ENCODE measurements around the gene MAP2K7.

The MAP2K7 gene

GRCh38 chr19:7888145-7888825 lies 15.4 kb upstream of the MAP2K7 start, which contains the start of gene LRRC8E (continued):
- TF ChIP-seq ZNF292 (tag by site-specific recombination; IDR thresholded peaks at IDR 0.05; ENCODE audit: borderline replicate concordance, low read depth) (no peak), ZNF514 (tag by site-specific recombination; IDR thresholded peaks at IDR 0.05) (no peak), GLIS2 (tag by site-specific recombination; IDR thresholded peaks at IDR 0.05) (peak; percentile 90), ZBTB21 (tag by site-specific recombination; IDR thresholded peaks at IDR 0.05) (no peak), IKZF3 (tag by site-specific recombination; IDR thresholded peaks at IDR 0.05) (0 out of 2 replicates have a peak, but pooled peaks have one; percentile 69), SP7 (tag by site-specific recombination; IDR thresholded peaks at IDR 0.05) (peak; percentile 73; the same call in 1 of the 2 replicates), ATF2 (tag by site-specific recombination; IDR thresholded peaks at IDR 0.05; ENCODE audit: low read depth) (no peak), ZNF660 (tag by site-specific recombination; IDR thresholded peaks at IDR 0.05) (no peak), KLF8 (tag by site-specific recombination; IDR thresholded peaks at IDR 0.05) (peak; percentile 69; the same call in 1 of the 2 replicates), HOXA7 (CRISPR knock-in tag; IDR thresholded peaks at IDR 0.05; ENCODE audit: borderline replicate concordance) (no peak), ZNF626 (tag by site-specific recombination; IDR thresholded peaks at IDR 0.05) (no peak), SCRT1 (tag by site-specific recombination; IDR thresholded peaks at IDR 0.05; ENCODE audit: borderline replicate concordance) (no peak), ZNF16 (tag by site-specific recombination; IDR thresholded peaks at IDR 0.05; ENCODE audit: low read depth) (no peak), SALL2 (tag by site-specific recombination; IDR thresholded peaks at IDR 0.05; ENCODE audit: borderline replicate concordance) (no peak), ZNF530 (tag by site-specific recombination; IDR thresholded peaks at IDR 0.05; ENCODE audit: low read depth) (no peak), WT1 (tag by site-specific recombination; IDR thresholded peaks at IDR 0.05) (0 out of 2 replicates have a peak, but pooled peaks have one; percentile 42), ZBTB49 (tag by site-specific recombination; IDR thresholded peaks at IDR 0.05; ENCODE audit: low read depth) (no peak), ZNF561 (tag by site-specific recombination; IDR thresholded peaks at IDR 0.05; ENCODE audit: borderline replicate concordance) (peak; percentile 55; the same call in 1 of the 2 replicates), CTCF (tag by site-specific recombination; IDR thresholded peaks at IDR 0.05) (no peak), ZEB2 (tag by site-specific recombination; IDR thresholded peaks at IDR 0.05) (peak; percentile 71), ZNF76 (tag by site-specific recombination; IDR thresholded peaks at IDR 0.05; ENCODE audit: borderline replicate concordance, low read depth) (peak; percentile 69), ZNF501 (tag by site-specific recombination; IDR thresholded peaks at IDR 0.05) (0 out of 2 replicates have a peak, but pooled peaks have one; percentile 37), ZNF560 (tag by site-specific recombination; IDR thresholded peaks at IDR 0.05; ENCODE audit: borderline replicate concordance) (no peak), ZNF280D (tag by site-specific recombination; IDR thresholded peaks at IDR 0.05) (no peak), ZNF843 (tag by site-specific recombination; IDR thresholded peaks at IDR 0.05) (no peak), GLIS1 (tag by site-specific recombination; IDR thresholded peaks at IDR 0.05) (peak; percentile 99), ZBTB7A (tag by site-specific recombination; IDR thresholded peaks at IDR 0.05; ENCODE audit: low read depth) (no peak; the same call in 1 of the 2 replicates)
- TF ChIP-seq, protein P1, sequence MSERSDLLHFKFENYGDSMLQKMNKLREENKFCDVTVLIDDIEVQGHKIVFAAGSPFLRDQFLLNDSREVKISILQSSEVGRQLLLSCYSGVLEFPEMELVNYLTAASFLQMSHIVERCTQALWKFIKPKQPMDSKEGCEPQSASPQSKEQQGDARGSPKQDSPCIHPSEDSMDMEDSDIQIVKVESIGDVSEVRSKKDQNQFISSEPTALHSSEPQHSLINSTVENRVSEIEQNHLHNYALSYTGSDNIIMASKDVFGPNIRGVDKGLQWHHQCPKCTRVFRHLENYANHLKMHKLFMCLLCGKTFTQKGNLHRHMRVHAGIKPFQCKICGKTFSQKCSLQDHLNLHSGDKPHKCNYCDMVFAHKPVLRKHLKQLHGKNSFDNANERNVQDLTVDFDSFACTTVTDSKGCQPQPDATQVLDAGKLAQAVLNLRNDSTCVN (tag by site-specific recombination; optimal IDR thresholded peaks at IDR 0.05): peak; percentile 62
- TF ChIP-seq, protein P2, sequence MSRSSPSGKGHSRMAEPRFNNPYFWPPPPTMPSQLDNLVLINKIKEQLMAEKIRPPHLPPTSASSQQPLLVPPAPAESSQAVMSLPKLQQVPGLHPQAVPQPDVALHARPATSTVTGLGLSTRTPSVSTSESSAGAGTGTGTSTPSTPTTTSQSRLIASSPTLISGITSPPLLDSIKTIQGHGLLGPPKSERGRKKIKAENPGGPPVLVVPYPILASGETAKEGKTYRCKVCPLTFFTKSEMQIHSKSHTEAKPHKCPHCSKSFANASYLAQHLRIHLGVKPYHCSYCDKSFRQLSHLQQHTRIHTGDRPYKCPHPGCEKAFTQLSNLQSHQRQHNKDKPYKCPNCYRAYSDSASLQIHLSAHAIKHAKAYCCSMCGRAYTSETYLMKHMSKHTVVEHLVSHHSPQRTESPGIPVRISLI (tag by site-specific recombination; IDR thresholded peaks at IDR 0.05): no peak

All from HEK293 (cell line).